Measurements from ENCODE around the gene BTBD6.

The BTBD6 gene

GRCh38 chr14:105211086-105211757 lies 37.1 kb upstream of the BTBD6 start:
- DNase-seq (ENCODE audit: low spot score) = no peak

- DNase-seq (ENCODE audit: low spot score) = no peak
These were observed 36.6 kb upstream of the BTBD6 start for GRCh38 chr14:105211758-105212089.

- DNase-seq (ENCODE audit: low spot score) = no peak
These were observed 35.6 kb upstream of the BTBD6 start for GRCh38 chr14:105212541-105213300.

GRCh38 chr14:105213361-105213760 lies 35.0 kb upstream of the BTBD6 start:
- no peak for DNase-seq (ENCODE audit: low spot score)

- no peak for DNase-seq (ENCODE audit: low spot score)
These were observed 33.9 kb upstream of the BTBD6 start for GRCh38 chr14:105214324-105214915.

GRCh38 chr14:105215602-105216001 lies 32.7 kb upstream of the BTBD6 start:
- no peak for DNase-seq (ENCODE audit: low spot score)

- DNase-seq (ENCODE audit: low spot score) = no peak
These were observed 31.7 kb upstream of the BTBD6 start for GRCh38 chr14:105216490-105217247.

GRCh38 chr14:105217774-105218173 lies 30.6 kb upstream of the BTBD6 start:
- no peak for DNase-seq (ENCODE audit: low spot score)

- no peak for DNase-seq (ENCODE audit: low spot score)
These were observed 29.7 kb upstream of the BTBD6 start for GRCh38 chr14:105218611-105219010.

DNA sequence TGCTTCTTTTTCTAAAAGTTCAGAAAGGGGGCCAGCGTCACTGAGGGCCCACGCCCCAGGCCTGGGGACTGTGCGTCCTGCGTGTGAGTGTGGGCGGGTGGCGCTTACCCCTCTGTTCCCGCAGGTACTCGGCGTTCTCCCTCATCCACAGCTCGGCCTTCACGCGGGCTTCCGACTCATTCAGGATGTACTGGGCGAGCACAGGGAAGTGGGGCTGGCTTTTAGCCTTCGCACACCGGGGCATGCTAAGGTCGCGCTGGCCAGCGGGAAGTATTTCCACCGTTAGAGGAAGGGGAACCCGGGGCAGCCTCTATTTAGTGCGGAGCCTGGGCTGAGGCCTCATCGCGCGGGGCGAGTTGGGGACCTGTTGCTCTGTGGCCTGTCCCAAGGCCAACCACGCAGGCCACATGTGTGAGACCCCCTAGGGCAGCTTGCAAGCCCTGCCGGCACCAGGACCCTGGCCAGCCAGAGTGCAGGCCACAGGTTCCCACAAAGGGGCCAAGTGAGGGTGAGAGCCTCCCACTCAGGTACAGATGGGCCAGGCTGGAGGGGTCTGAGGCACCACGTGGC lies 29.2 kb upstream of the BTBD6 start:
- DNase-seq (ENCODE audit: low spot score) = no peak

- no peak for DNase-seq (ENCODE audit: low spot score)
These were observed 28.6 kb upstream of the BTBD6 start for GRCh38 chr14:105219753-105220152.

GRCh38 chr14:105220699-105221597 lies 27.4 kb upstream of the BTBD6 start:
- no peak for DNase-seq (ENCODE audit: low spot score)

DNA sequence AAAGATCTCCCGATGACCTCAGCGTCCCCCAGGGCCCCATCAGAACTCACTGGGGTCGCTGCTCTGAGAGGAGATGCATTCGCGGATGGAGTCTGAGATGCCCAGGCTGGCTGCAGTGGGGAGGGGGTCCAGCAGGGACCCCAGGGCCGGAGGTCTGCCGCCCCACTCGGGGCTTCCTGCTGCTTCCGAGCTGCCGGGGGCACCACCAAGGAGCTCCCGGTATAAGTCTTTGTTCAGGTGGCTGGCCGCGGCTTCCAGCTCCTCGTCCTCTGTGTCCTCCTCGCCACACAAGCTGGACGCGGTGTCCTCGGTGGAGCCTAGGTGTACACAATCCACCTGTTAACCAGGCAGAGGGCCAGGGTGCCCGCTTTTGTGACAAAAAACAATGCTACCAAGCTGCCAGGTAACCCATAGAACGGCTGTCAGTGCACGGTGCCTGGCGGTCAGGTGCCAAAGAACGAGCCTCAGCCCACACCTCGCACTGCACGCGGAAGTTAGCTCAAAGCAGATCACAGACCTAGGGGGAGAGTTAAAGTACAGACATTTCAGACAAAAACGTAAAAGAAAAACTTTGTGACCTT lies 26.6 kb upstream of the BTBD6 start:
- no peak for DNase-seq (ENCODE audit: low spot score)

DNA sequence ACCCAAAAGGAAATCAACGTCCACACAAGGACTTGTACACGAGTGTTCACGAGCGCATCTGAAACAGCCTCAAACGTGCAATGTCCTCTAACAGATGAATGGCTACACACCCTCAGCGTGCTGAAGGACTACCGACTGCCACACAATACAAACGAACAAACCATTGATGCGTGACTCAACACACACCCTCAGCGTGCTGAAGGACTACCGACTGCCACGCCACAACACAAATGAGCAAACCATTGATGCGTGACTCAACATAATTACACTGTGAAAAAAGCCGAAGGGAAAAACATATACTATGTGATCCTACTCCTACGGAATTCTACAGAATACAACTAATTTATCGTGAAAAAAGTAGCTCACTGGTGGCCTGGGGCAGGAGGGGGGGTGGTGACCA lies 25.1 kb upstream of the BTBD6 start:
- no peak for DNase-seq (ENCODE audit: low spot score)

GRCh38 chr14:105223770-105224544 lies 24.4 kb upstream of the BTBD6 start:
- no peak for DNase-seq (ENCODE audit: low spot score)

GRCh38 chr14:105224845-105225570 lies 23.3 kb upstream of the BTBD6 start:
- no peak for DNase-seq (ENCODE audit: low spot score)

DNA sequence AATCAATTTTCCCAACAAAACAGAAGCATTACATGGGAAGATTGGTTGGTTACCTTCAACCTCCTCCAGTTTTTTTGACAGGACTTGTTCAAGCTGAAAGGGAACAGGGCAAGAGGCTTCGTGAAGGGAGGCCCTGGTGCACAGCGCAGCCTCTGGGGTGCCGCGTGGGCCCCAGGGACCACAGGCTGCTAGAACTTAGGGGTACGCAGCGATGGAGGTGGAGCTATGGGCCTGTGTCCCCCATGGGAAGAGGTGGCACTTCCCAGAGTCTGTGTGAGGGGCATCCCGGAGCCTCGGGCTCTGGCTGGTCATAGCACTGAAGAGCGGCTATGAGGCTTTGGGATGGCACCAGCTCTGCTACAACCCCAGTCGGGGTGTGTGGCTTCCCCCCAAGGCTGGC lies 22.1 kb upstream of the BTBD6 start:
- no peak for DNase-seq (ENCODE audit: low spot score)

- no peak for DNase-seq (ENCODE audit: low spot score)
These were observed 21.0 kb upstream of the BTBD6 start for GRCh38 chr14:105227346-105227745.

- DNase-seq (ENCODE audit: low spot score) = no peak
These were observed 19.8 kb upstream of the BTBD6 start for GRCh38 chr14:105228562-105228961.

Data from AG08395 (cell line).